DOHH2 (cell line): ENCODE data around the gene FRY.

Source experiments
- H3F3A ChIP-seq: fragments of 200-600 bp; sonication (generic), shearing (Covaris generic); 2 replicates; pipeline ENCODE4 v1.6.0; 2016; ENCODE audit warnings: antibody characterized with exemption, mild to moderate bottlenecking; ENCODE audit not compliant: control insufficient read depth, insufficient read depth
- H3K27ac ChIP-seq: fragments of 200-600 bp; sonication (generic); 2 replicates; pipeline ENCODE4 v1.5.1; 2014; ENCODE audit warnings: low read depth, mild to moderate bottlenecking, low read length, moderate library complexity
- H3K27me3 ChIP-seq: fragments of 200-600 bp; sonication (generic); 2 replicates; pipeline ENCODE4 v1.6.1; 2014; ENCODE audit warnings: mild to moderate bottlenecking, low read length, mixed read lengths; ENCODE audit not compliant: control insufficient read depth
- H3K36me3 ChIP-seq: fragments of 200-600 bp; sonication (generic); 2 replicates; pipeline ENCODE4 v1.6.1; 2014; ENCODE audit warnings: mild to moderate bottlenecking, low read length, moderate library complexity, mixed read lengths; ENCODE audit not compliant: control insufficient read depth
- H3K4me1 ChIP-seq: fragments of 200-600 bp; sonication (generic); 2 replicates; pipeline ENCODE4 v1.6.1; 2014; ENCODE audit warnings: mild to moderate bottlenecking, low read length, mixed read lengths; ENCODE audit not compliant: control insufficient read depth
- H3K4me2 ChIP-seq: fragments of 200-600 bp; sonication (generic); 2 replicates; pipeline ENCODE4 v1.6.0; 2014; ENCODE audit warnings: mild to moderate bottlenecking, low read length, moderate library complexity
- H3K4me3 ChIP-seq: fragments of 200-600 bp; sonication (generic); 2 replicates; pipeline ENCODE4 v1.5.1; 2014; ENCODE audit warnings: mild to moderate bottlenecking, low read length, mixed read lengths
- H3K79me2 ChIP-seq: fragments of 200-600 bp; sonication (generic); 2 replicates; pipeline ENCODE4 v1.6.1; 2014; ENCODE audit warnings: mild to moderate bottlenecking, low read length, mixed read lengths; ENCODE audit not compliant: control insufficient read depth
- H3K9me2 ChIP-seq: fragments of 200-600 bp; sonication (generic); replicated peaks from 2 replicates; pipeline ENCODE4 v1.6.1; 2014; ENCODE audit warnings: mild to moderate bottlenecking, low read length, mixed read lengths; ENCODE audit not compliant: control insufficient read depth
- H3K9me3 ChIP-seq: fragments of 200-600 bp; sonication (generic); 2 replicates; pipeline ENCODE4 v1.6.1; 2014; ENCODE audit warnings: antibody characterized with exemption, low read length, mixed read lengths; ENCODE audit not compliant: control insufficient read depth, insufficient read depth
- H4K20me1 ChIP-seq: fragments of 200-600 bp; sonication (generic); 2 replicates; pipeline ENCODE4 v1.6.0; 2014; ENCODE audit warnings: low read depth, mild to moderate bottlenecking, antibody characterized with exemption, low read length, moderate library complexity; ENCODE audit not compliant: control insufficient read depth, insufficient read depth
- CTCF ChIP-seq: fragments of 200-600 bp; sonication (generic); IDR thresholded peaks from one replicate; pipeline ENCODE4 v1.5.1; 2014; ENCODE audit warnings: antibody characterized with exemption, mild to moderate bottlenecking, low read depth, low read length; ENCODE audit not compliant: poor library complexity, severe bottlenecking
- EZH2phosphoT487 ChIP-seq: fragments of 200-600 bp; sonication (generic); IDR thresholded peaks from 2 replicates; pipeline ENCODE4 v1.6.1; 2017; ENCODE audit warnings: borderline replicate concordance, mild to moderate bottlenecking, antibody characterized with exemption, low read length, moderate library complexity, mixed read lengths

FRY gene

GRCh38 chr13:32237681-32238080 is 206.1 kb downstream of the FRY start:
- no peaks in the 10 kb centered on the region for H3K9me3 ChIP-seq
- no peak overlapping the region for H3K4me3 ChIP-seq
- no peaks in the 10 kb centered on the region for H4K20me1 ChIP-seq
- H3K27me3 ChIP-seq, result no peaks in the 10 kb centered on the region
- no peak overlapping the region for H3K27ac ChIP-seq
- peaks cover 82% of the 10 kb centered on the region for H3K36me3 ChIP-seq
- TF ChIP-seq CTCF, result no peak
- no peak for TF ChIP-seq EZH2phosphoT487
- H3K4me2 ChIP-seq, result no peak overlapping the region
- H3K79me2 ChIP-seq, result no peaks in the 10 kb centered on the region
- H3K4me1 ChIP-seq, result peaks cover 2% of the 10 kb centered on the region; the same call in 1 of the 2 replicates
- no peaks in the 10 kb centered on the region for H3K9me2 ChIP-seq
- no peaks in the 10 kb centered on the region for H3F3A ChIP-seq

- Histone ChIP-seq H3K79me2 (no peaks in the 10 kb centered on the region), H3K4me2 (no peak overlapping the region), H3K4me3 (no peak overlapping the region), H4K20me1 (no peaks in the 10 kb centered on the region), H3K4me1 (no peaks in the 10 kb centered on the region), H3K9me3 (no peaks in the 10 kb centered on the region), H3K36me3 (peaks cover 68% of the 10 kb centered on the region), H3K27me3 (no peaks in the 10 kb centered on the region), H3F3A (no peaks in the 10 kb centered on the region), H3K27ac (no peak overlapping the region), H3K9me2 (no peaks in the 10 kb centered on the region)
- TF ChIP-seq CTCF, result no peak
- no peak for TF ChIP-seq EZH2phosphoT487
Observed at GRCh38 chr13:32243695-32244094, 212.1 kb downstream of the FRY start.

- Histone ChIP-seq H3K27me3 (no peaks in the 10 kb centered on the region), H3K4me1 (no peaks in the 10 kb centered on the region), H3F3A (no peaks in the 10 kb centered on the region), H3K36me3 (peaks cover 64% of the 10 kb centered on the region), H3K9me3 (no peaks in the 10 kb centered on the region), H3K79me2 (no peaks in the 10 kb centered on the region), H3K9me2 (no peaks in the 10 kb centered on the region), H3K27ac (no peak overlapping the region), H3K4me3 (no peak overlapping the region), H4K20me1 (no peaks in the 10 kb centered on the region), H3K4me2 (no peak overlapping the region)
- no peak for TF ChIP-seq EZH2phosphoT487
- TF ChIP-seq CTCF, result no peak
Observed at GRCh38 chr13:32245555-32245954, 214.0 kb downstream of the FRY start.

GRCh38 chr13:32246468-32246867 is 214.9 kb downstream of the FRY start:
- no peak for TF ChIP-seq EZH2phosphoT487
- peak; percentile 77 for TF ChIP-seq CTCF
- no peaks in the 10 kb centered on the region for H3K4me1 ChIP-seq
- no peak overlapping the region for H3K27ac ChIP-seq
- no peak overlapping the region for H3K4me3 ChIP-seq
- no peaks in the 10 kb centered on the region for H4K20me1 ChIP-seq
- no peaks in the 10 kb centered on the region for H3K27me3 ChIP-seq
- H3K4me2 ChIP-seq, result no peak overlapping the region
- peaks cover 59% of the 10 kb centered on the region for H3K36me3 ChIP-seq
- H3F3A ChIP-seq, result no peaks in the 10 kb centered on the region
- H3K9me3 ChIP-seq, result no peaks in the 10 kb centered on the region
- no peaks in the 10 kb centered on the region for H3K9me2 ChIP-seq
- H3K79me2 ChIP-seq, result no peaks in the 10 kb centered on the region
